SU-DHL-6 (cell line): ENCODE results near the gene KRTAP5-6.

Source experiments
- H2AFZ ChIP-seq: fragments of 200-600 bp; sonication (generic); 2 replicates; pipeline ENCODE4 v1.6.1; 2014; ENCODE audit warnings: low read depth, mild to moderate bottlenecking, moderate library complexity, mixed read lengths, antibody characterized with exemption, low read length; ENCODE audit not compliant: severe bottlenecking
- H3F3A ChIP-seq: fragments of 200-600 bp; shearing (Covaris generic); 2 replicates; pipeline ENCODE4 v1.6.0; 2016; ENCODE audit warnings: antibody characterized with exemption, mild to moderate bottlenecking; ENCODE audit not compliant: insufficient read depth
- H3K27ac ChIP-seq: fragments of 200-600 bp; sonication (generic); 2 replicates; pipeline ENCODE4 v1.5.1; 2016; ENCODE audit warnings: low read depth, mild to moderate bottlenecking, low read length, moderate library complexity, mixed read lengths
- H3K27me3 ChIP-seq: fragments of 200-600 bp; sonication (generic), shearing (Covaris generic); 2 replicates; pipeline ENCODE4 v1.6.0; 2014; ENCODE audit warnings: mild to moderate bottlenecking, low read length
- H3K36me3 ChIP-seq: fragments of 200-600 bp; sonication (generic); 2 replicates; pipeline ENCODE4 v1.6.1; 2014; ENCODE audit warnings: mild to moderate bottlenecking, low read length, mixed read lengths
- H3K4me2 ChIP-seq: fragments of 300-600, 200-600 bp; shearing (Covaris generic), sonication (generic); 2 replicates; pipeline ENCODE4 v1.6.0; 2014; ENCODE audit warnings: low read length, low read depth, mild to moderate bottlenecking; ENCODE audit not compliant: poor library complexity, severe bottlenecking
- H3K4me3 ChIP-seq: fragments of 200-600 bp; sonication (generic); 2 replicates; pipeline ENCODE4 v1.5.1; 2014; ENCODE audit warnings: antibody characterized with exemption, low read length, mild to moderate bottlenecking, mixed read lengths; ENCODE audit not compliant: insufficient read depth, poor library complexity, severe bottlenecking
- H3K79me2 ChIP-seq: fragments of 200-600 bp; sonication (generic); 2 replicates; pipeline ENCODE4 v1.6.1; 2014; ENCODE audit warnings: mild to moderate bottlenecking, low read length, moderate library complexity; ENCODE audit not compliant: insufficient read depth
- H3K9ac ChIP-seq: fragments of 200-600 bp; sonication (generic); 2 replicates; pipeline ENCODE4 v1.7.0; 2014; ENCODE audit warnings: mild to moderate bottlenecking, low read length
- H3K9me2 ChIP-seq: fragments of 200-600 bp; sonication (generic); replicated peaks from 2 replicates; pipeline ENCODE4 v1.6.1; 2014; ENCODE audit warnings: low read length; ENCODE audit not compliant: insufficient read depth
- H3K9me3 ChIP-seq: fragments of 200-600 bp; sonication (generic); 2 replicates; pipeline ENCODE4 v1.6.1; 2014; ENCODE audit warnings: low read length, mixed read lengths; ENCODE audit not compliant: insufficient read depth
- H4K20me1 ChIP-seq: fragments of 200-600 bp; sonication (generic); 2 replicates; pipeline ENCODE4 v1.6.1; 2014; ENCODE audit warnings: low read depth, mild to moderate bottlenecking, antibody characterized with exemption, low read length, moderate library complexity, mixed read lengths
- CTCF ChIP-seq: fragments of 200-600 bp; sonication (generic); IDR thresholded peaks from one replicate; pipeline ENCODE4 v1.5.1; 2017; ENCODE audit warnings: antibody characterized with exemption, mild to moderate bottlenecking, low read length, moderate library complexity; ENCODE audit not compliant: insufficient read depth, poor library complexity, severe bottlenecking
- EZH2phosphoT487 ChIP-seq: fragments of 200-600 bp; sonication (generic), shearing (Covaris generic); conservative IDR thresholded peaks from 2 replicates; pipeline ENCODE4 v1.6.1; 2018; ENCODE audit warnings: mild to moderate bottlenecking, antibody characterized with exemption, low read length, moderate library complexity, mixed read lengths

The KRTAP5-6 gene

GRCh38 chr11:1727861-1728260 is 30.9 kb downstream of the KRTAP5-6 start:
- Histone ChIP-seq H3K9me2 (no peaks in the 10 kb centered on the region), H3K79me2 (no peaks in the 10 kb centered on the region), H3K9me3 (no peaks in the 10 kb centered on the region), H3K9ac (no peak overlapping the region), H3F3A (no peaks in the 10 kb centered on the region), H4K20me1 (no peaks in the 10 kb centered on the region), H3K4me3 (no peak overlapping the region), H3K27ac (no peak overlapping the region), H2AFZ (no peak overlapping the region), H3K36me3 (no peaks in the 10 kb centered on the region), H3K4me2 (no peak overlapping the region), H3K27me3 (no peaks in the 10 kb centered on the region)
- no peak for TF ChIP-seq CTCF
- 0 out of 2 replicates have a peak, but pooled peaks have one; percentile 80 for TF ChIP-seq EZH2phosphoT487

- Histone ChIP-seq H3K4me2 (no peak overlapping the region), H3K4me3 (no peak overlapping the region), H2AFZ (no peak overlapping the region), H3K9me2 (no peaks in the 10 kb centered on the region), H3K9ac (no peak overlapping the region), H3K36me3 (no peaks in the 10 kb centered on the region), H3K9me3 (no peaks in the 10 kb centered on the region), H3F3A (no peaks in the 10 kb centered on the region), H4K20me1 (no peaks in the 10 kb centered on the region), H3K27ac (no peak overlapping the region), H3K27me3 (no peaks in the 10 kb centered on the region), H3K79me2 (no peaks in the 10 kb centered on the region)
- TF ChIP-seq EZH2phosphoT487 (no peak), CTCF (no peak)
These were observed 31.3 kb downstream of the KRTAP5-6 start for GRCh38 chr11:1728301-1728700.

- no peaks in the 10 kb centered on the region for H3K9me2 ChIP-seq
- no peak overlapping the region for H3K4me3 ChIP-seq
- no peaks in the 10 kb centered on the region for H4K20me1 ChIP-seq
- no peak overlapping the region for H3K4me2 ChIP-seq
- H3K9ac ChIP-seq = no peak overlapping the region
- H3K27me3 ChIP-seq = no peaks in the 10 kb centered on the region
- H2AFZ ChIP-seq = no peak overlapping the region
- no peaks in the 10 kb centered on the region for H3K79me2 ChIP-seq
- H3K27ac ChIP-seq = no peak overlapping the region
- TF ChIP-seq CTCF (no peak), EZH2phosphoT487 (no peak)
- no peaks in the 10 kb centered on the region for H3K9me3 ChIP-seq
- no peaks in the 10 kb centered on the region for H3K36me3 ChIP-seq
- no peaks in the 10 kb centered on the region for H3F3A ChIP-seq
These were observed 32.1 kb downstream of the KRTAP5-6 start for GRCh38 chr11:1728931-1729691.
